Measurements from ENCODE around the gene ZNF532. TPM values are rescaled to one million over a fixed set of nuclear protein-coding genes. Genes with fewer than 3 reads are reported as not detected.

The ZNF532 gene
- total RNA-seq, 1 experiment from 2014 or later = 18.6 TPM

DNA sequence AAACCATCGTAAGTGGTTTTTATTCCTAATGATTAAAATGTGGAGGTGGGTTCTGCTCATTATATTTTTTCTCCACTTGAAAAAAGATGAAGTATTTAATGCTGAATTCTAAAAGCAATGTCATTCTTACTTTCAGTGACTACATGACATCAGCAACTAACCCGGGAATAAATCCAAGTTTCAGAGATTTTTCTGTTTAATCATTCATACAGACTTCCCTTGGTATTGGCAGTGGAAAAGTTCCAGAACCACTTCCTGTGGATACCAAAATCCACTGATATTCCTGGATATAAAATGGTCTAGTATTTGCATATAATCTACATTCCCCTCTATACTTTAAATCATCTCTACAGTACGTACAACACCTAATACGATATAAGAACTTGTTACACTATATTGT is 128.6 kb downstream of the ZNF532 start:
- no peaks in the 10 kb centered on the region; the same call in 1 of the 2 replicates for H3K36me3 ChIP-seq
- H3K9me3 ChIP-seq = peaks cover 14% of the 10 kb centered on the region
- no peaks in the 10 kb centered on the region for H3K27me3 ChIP-seq
- no peak for DNase-seq
- H3K4me3 ChIP-seq = no peak overlapping the region

DNA sequence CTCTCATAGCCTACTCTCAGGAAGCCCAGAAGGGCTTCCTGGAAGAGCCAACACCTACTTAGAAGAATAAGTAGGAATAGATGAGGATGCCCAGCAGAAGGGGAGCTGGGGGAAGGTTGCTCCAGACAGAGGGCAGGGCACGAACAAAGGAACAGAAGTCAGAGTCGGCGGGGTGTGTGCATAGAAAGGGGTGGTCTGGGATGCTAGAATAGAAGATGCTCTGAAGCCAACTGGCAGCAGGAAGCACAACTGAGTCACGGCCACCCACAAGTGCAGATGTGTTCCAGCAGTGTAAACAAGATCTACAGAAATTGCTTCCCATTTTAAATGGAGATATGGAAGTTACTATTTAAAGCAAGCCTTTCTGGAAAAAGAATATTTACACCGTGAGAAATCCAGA is 131.0 kb downstream of the ZNF532 start:
- Histone ChIP-seq H3K9me3 (no peaks in the 10 kb centered on the region), H3K4me3 (no peak overlapping the region), H3K27me3 (no peaks in the 10 kb centered on the region), H3K36me3 (no peaks in the 10 kb centered on the region)
- DNase-seq = no peak

GRCh38 chr18:58996131-58996641 is 131.5 kb downstream of the ZNF532 start:
- Histone ChIP-seq H3K4me3 (no peak overlapping the region), H3K27me3 (no peaks in the 10 kb centered on the region), H3K9me3 (no peaks in the 10 kb centered on the region), H3K36me3 (no peaks in the 10 kb centered on the region)
- no peak for DNase-seq

DNA sequence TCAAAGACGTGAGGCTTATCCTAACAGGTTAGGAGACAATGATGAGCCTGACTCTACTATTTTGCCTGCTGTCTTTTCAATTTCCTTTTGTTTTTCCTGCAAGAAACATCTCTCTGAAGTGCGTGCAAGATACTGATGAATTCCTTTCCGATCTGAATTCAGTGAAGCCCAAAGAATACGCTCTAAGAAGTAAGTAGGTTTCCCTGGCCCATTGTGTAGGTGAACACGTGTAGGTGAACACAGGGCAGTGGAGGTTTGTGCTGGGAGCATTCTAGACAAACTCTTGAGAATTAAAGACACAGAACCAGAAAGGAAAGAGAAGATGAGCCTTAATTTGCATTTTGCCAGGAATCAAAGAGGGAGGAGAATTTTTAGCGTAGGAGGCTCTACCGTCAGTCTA is 132.0 kb downstream of the ZNF532 start:
- Histone ChIP-seq H3K9me3 (no peaks in the 10 kb centered on the region), H3K4me3 (no peak overlapping the region), H3K36me3 (no peaks in the 10 kb centered on the region), H3K27me3 (no peaks in the 10 kb centered on the region)
- DNase-seq = no peak

DNA sequence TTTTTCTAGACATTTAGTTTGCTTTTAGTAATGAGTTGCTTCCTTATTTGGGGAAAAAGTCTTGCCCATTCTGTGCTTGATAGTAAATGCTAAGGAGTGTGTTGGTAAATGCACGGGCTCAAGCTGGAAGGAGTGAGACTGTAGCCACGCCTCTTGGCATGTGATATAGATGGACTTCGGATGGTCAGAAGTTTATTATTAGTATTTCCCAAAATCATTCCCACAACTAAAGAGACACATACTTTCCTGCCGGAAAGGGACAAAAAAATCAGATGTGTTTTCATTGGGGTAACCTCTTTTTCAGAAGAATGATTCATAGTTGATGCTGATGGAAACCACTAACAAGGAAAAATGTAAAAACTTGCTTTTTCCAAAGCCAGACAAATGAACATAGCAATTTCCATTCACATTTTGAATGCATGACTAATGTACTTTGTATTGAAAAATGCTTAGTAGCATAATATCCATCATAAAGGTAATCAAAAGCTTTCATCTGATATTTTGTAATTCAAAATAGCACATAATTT is 133.2 kb downstream of the ZNF532 start:
- Histone ChIP-seq H3K36me3 (no peaks in the 10 kb centered on the region), H3K9me3 (no peaks in the 10 kb centered on the region), H3K4me3 (no peak overlapping the region), H3K27me3 (no peaks in the 10 kb centered on the region)
- peak; percentile 66 for DNase-seq

- DNase-seq = peak; percentile 76
- Histone ChIP-seq H3K36me3 (no peaks in the 10 kb centered on the region), H3K9me3 (no peaks in the 10 kb centered on the region), H3K27me3 (no peaks in the 10 kb centered on the region), H3K4me3 (no peak overlapping the region; the same call in 1 of the 2 replicates)
Measured at GRCh38 chr18:58998401-58999203, 133.9 kb downstream of the ZNF532 start.

GRCh38 chr18:59001166-59001565 is 136.5 kb downstream of the ZNF532 start:
- DNase-seq = no peak
- Histone ChIP-seq H3K36me3 (no peaks in the 10 kb centered on the region), H3K9me3 (0 out of 2 replicates have a peak, but pooled peaks cover 2% of the 10 kb centered on the region), H3K4me3 (no peak overlapping the region), H3K27me3 (no peaks in the 10 kb centered on the region)

DNA sequence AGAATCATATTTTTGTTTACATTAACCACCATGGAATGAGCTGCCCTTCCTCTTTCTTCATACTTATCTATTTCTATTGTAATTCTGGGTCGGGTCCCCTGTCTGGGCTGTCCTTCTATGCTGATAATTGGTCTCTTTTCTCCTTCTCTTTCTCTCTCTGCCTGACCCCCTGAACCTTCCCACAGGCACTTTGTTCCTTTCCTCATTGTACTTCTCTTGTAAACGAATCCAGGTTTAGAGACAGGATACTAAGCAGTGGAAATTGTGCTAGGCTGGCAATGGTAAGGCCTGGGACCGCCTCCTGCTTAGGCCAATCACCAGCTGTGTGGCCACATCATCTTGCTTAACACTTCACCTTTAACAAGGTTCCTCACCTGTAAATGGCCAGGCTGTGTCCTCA is 137.0 kb downstream of the ZNF532 start:
- DNase-seq = no peak
- Histone ChIP-seq H3K4me3 (no peak overlapping the region), H3K27me3 (no peaks in the 10 kb centered on the region), H3K9me3 (0 out of 2 replicates have a peak, but pooled peaks cover 2% of the 10 kb centered on the region), H3K36me3 (no peaks in the 10 kb centered on the region)

DNA sequence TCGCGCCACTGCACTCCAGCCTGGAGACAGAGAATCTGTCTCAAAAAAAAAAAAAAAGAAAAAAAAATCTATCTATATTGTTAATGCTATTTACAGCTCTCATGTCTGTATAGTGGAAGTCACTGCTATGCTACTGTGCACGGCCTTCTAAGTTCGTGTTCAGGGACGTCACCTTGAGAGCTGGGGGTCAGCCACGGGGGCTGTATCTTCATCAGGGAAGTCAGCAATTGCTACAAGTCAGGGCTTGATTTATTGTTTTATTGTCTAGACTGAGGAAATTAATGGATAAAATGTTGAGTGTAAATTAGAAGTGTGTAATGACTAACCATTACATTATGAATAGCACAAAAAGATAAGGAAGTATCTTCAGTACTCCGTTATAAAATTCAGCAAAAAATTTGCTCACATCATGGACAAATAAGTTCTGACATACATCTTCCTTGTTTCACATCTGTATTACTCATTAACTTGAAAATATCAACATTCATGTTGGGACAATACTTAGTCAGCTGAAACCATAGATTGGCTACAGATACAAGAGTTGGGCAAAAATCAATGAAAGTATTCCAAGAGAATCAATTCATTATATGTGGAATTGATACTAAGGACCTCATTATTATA is 138.4 kb downstream of the ZNF532 start:
- H3K36me3 ChIP-seq = no peaks in the 10 kb centered on the region
- H3K4me3 ChIP-seq = no peak overlapping the region
- 0 out of 2 replicates have a peak, but pooled peaks cover 2% of the 10 kb centered on the region for H3K9me3 ChIP-seq
- no peak for DNase-seq
- H3K27me3 ChIP-seq = no peaks in the 10 kb centered on the region

GRCh38 chr18:59005262-59005661 is 140.6 kb downstream of the ZNF532 start:
- H3K4me3 ChIP-seq = no peak overlapping the region
- no peaks in the 10 kb centered on the region for H3K36me3 ChIP-seq
- 0 out of 2 replicates have a peak, but pooled peaks cover 2% of the 10 kb centered on the region for H3K9me3 ChIP-seq
- no peaks in the 10 kb centered on the region for H3K27me3 ChIP-seq
- no peak for DNase-seq

DNA sequence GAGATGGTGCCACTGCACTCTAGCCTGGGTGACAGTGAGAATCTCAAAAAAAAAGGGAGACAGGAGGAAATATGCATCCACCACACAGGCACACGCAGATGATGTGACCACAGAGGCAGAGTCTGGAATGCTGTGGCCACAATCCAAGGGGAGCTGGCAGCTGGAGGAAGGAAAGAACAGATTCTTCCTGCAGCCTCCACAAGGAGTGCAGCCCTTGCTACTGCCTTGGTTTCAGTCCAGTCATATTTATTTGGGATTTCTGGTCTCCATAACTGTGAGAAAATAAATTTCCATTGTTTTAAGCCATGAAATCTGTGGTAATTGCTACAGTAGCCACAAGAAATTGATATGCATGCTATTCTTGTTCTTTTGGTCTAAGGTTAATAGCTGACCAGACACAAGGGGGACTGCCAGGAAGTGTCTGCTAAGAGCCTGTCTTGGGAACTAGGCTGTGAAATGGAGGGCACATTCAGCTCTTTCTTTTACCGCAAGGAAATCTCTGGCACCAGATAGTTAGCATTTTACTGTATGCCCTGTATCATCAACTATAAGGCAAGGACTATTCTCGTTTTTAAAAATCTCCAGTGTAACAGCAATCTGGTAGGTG is 141.9 kb downstream of the ZNF532 start:
- H3K36me3 ChIP-seq = no peaks in the 10 kb centered on the region
- H3K4me3 ChIP-seq = no peak overlapping the region
- no peaks in the 10 kb centered on the region for H3K27me3 ChIP-seq
- H3K9me3 ChIP-seq = 0 out of 2 replicates have a peak, but pooled peaks cover 2% of the 10 kb centered on the region
- DNase-seq = peak; percentile 28

GRCh38 chr18:59008302-59008974 is 143.8 kb downstream of the ZNF532 start:
- no peaks in the 10 kb centered on the region for H3K36me3 ChIP-seq
- H3K4me3 ChIP-seq = no peak overlapping the region
- H3K27me3 ChIP-seq = no peaks in the 10 kb centered on the region
- 0 out of 2 replicates have a peak, but pooled peaks cover 2% of the 10 kb centered on the region for H3K9me3 ChIP-seq
- DNase-seq = no peak

DNA sequence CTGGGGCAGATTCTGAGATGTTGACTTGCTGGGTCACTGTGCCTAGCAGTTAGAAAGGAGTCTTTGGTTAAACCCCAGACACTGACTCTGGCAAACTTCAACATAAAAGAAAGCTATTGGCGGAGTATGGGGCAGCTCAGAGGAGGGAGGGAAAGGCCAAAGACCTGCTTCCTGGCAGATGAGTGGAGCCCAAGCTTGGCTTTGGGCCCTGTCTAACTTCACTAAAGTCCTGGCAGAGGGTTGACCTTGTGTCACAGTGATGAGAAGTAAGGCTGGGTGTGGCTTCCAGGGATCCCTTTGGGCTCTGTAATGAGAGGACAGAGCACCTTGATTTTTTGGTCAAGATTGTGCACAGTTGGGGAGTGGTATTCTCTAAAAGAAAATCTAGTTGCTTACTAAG is 145.2 kb downstream of the ZNF532 start:
- no peaks in the 10 kb centered on the region for H3K36me3 ChIP-seq
- H3K4me3 ChIP-seq = no peak overlapping the region
- no peaks in the 10 kb centered on the region for H3K9me3 ChIP-seq
- no peak for DNase-seq
- H3K27me3 ChIP-seq = no peaks in the 10 kb centered on the region

DNA sequence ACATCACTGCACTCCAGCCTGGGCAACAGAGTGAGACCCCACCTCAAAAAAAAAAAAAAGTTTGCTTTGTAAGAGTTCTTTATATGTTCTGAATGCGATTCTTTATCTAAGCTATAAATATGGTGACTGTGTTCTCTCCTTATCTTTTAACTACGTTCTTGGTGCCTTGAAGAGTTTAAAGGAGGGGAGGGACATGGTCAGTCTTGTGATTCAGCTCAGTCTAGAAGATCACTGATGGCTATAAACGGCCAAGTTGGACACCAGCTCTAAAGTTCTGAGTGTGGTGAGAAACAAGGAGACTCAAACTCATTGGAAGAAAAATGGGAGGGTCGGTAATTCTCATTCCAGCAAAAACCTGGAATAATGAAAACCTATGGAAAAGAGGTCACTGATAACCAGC is 146.6 kb downstream of the ZNF532 start:
- DNase-seq = no peak
- Histone ChIP-seq H3K36me3 (no peaks in the 10 kb centered on the region), H3K27me3 (no peaks in the 10 kb centered on the region), H3K9me3 (no peaks in the 10 kb centered on the region), H3K4me3 (no peak overlapping the region)

DNA sequence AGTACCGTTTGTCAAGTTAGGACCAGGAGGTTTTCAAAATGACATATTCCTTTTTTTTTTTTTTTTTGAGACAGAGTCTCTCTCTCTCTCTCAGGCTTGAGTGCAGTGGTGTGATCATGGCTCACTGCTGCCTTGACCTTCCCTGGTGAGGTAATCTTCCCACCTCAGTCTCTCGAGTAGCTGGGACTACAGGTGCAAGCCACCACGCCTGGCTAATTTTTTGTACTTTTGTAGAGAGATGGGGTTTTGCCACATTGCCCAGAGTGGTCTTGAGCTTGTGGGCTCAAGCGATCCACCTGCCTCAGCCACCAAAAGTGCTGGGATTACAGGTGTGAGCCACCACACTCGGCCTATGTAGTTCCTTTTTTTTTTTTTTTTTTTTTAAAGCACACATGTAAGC is 147.1 kb downstream of the ZNF532 start:
- H3K36me3 ChIP-seq = no peaks in the 10 kb centered on the region
- no peaks in the 10 kb centered on the region for H3K27me3 ChIP-seq
- H3K4me3 ChIP-seq = no peak overlapping the region

GRCh38 chr18:59012815-59013705 is 148.4 kb downstream of the ZNF532 start:
- no peak for DNase-seq

More for the DNA sequence above, 147.1 kb downstream of the ZNF532 start:
- no peaks in the 10 kb centered on the region for H3K9me3 ChIP-seq
- DNase-seq = no peak

More at GRCh38 chr18:59012815-59013705, 148.4 kb downstream of the ZNF532 start:
- Histone ChIP-seq H3K9me3 (no peaks in the 10 kb centered on the region), H3K27me3 (no peaks in the 10 kb centered on the region), H3K4me3 (no peak overlapping the region), H3K36me3 (no peaks in the 10 kb centered on the region)
